Activated T-helper 9 cell treated with anti-CD3 and anti-CD28 coated beads, Interleukin-2, amount 50 U/mL, for 16 hours (primary cell): Measurements from ENCODE around the gene SIGLEC11.
"Not testable (repeated sequence)": the region's sequence is repeated elsewhere in the genome, so short reads cannot be mapped to it uniquely, and the experiment has no call there.

Experiments used
- DNase-seq: peaks from one replicate; pipeline ENCODE4 v3.0.0-alpha.2; 2020; ENCODE audit warnings: low read depth

The SIGLEC11 gene

GRCh38 chr19:49925486-49925885, 35.5 kb downstream of the SIGLEC11 start:
- no peak for DNase-seq

- not testable (repeated sequence) for DNase-seq
These were observed 36.1 kb downstream of the SIGLEC11 start for GRCh38 chr19:49924881-49925210.

- no peak for DNase-seq
These were observed 36.7 kb downstream of the SIGLEC11 start for GRCh38 chr19:49924004-49924880.

GRCh38 chr19:49923055-49924003, 37.6 kb downstream of the SIGLEC11 start:
- DNase-seq = no peak

- DNase-seq = no peak
These were observed 38.8 kb downstream of the SIGLEC11 start for GRCh38 chr19:49921871-49922795.

- DNase-seq = no peak
These were observed 40.2 kb downstream of the SIGLEC11 start for GRCh38 chr19:49920624-49921363.

GRCh38 chr19:49918089-49918488, 42.9 kb downstream of the SIGLEC11 start:
- DNase-seq = no peak

- no peak for DNase-seq
These were observed 43.9 kb downstream of the SIGLEC11 start for GRCh38 chr19:49916839-49917733.

GRCh38 chr19:49915271-49915670, 45.7 kb downstream of the SIGLEC11 start:
- DNase-seq = no peak

GRCh38 chr19:49913720-49914119, 47.3 kb downstream of the SIGLEC11 start:
- DNase-seq = no peak

- DNase-seq = no peak
These were observed 47.8 kb downstream of the SIGLEC11 start for GRCh38 chr19:49912965-49913685.

- no peak for DNase-seq
These were observed 49.4 kb downstream of the SIGLEC11 start for GRCh38 chr19:49911381-49912145.

GRCh38 chr19:49910179-49910578, 50.8 kb downstream of the SIGLEC11 start:
- no peak for DNase-seq

GRCh38 chr19:49908480-49909420, 52.2 kb downstream of the SIGLEC11 start:
- no peak for DNase-seq

GRCh38 chr19:49907745-49908446, 53.1 kb downstream of the SIGLEC11 start:
- DNase-seq = no peak

GRCh38 chr19:49906879-49907564, 54.0 kb downstream of the SIGLEC11 start:
- no peak for DNase-seq
